ENCODE data around the gene CAMTA1.
"Not testable (repeated sequence)": the region's sequence is repeated elsewhere in the genome, so short reads cannot be mapped to it uniquely, and the experiment has no call there.

CAMTA1 gene

GRCh38 chr1:7690076-7690475, 904.8 kb downstream of the CAMTA1 start:
- peaks cover 31% of the 10 kb centered on the region for H3K9me3 ChIP-seq
- H3K27me3 ChIP-seq: no peaks in the 10 kb centered on the region
- H3K4me3 ChIP-seq: no peak overlapping the region
- no peak overlapping the region for H3K9ac ChIP-seq
- no peak overlapping the region for H3K4me2 ChIP-seq
- peaks cover 25% of the 10 kb centered on the region for H3K4me1 ChIP-seq
- no peak overlapping the region for H3K27ac ChIP-seq
- no peak for TF ChIP-seq Cebpa-rat (IDR thresholded peaks at IDR 0.05)
- H4K20me1 ChIP-seq: no peaks in the 10 kb centered on the region
- H3K36me3 ChIP-seq: no peaks in the 10 kb centered on the region

DNA sequence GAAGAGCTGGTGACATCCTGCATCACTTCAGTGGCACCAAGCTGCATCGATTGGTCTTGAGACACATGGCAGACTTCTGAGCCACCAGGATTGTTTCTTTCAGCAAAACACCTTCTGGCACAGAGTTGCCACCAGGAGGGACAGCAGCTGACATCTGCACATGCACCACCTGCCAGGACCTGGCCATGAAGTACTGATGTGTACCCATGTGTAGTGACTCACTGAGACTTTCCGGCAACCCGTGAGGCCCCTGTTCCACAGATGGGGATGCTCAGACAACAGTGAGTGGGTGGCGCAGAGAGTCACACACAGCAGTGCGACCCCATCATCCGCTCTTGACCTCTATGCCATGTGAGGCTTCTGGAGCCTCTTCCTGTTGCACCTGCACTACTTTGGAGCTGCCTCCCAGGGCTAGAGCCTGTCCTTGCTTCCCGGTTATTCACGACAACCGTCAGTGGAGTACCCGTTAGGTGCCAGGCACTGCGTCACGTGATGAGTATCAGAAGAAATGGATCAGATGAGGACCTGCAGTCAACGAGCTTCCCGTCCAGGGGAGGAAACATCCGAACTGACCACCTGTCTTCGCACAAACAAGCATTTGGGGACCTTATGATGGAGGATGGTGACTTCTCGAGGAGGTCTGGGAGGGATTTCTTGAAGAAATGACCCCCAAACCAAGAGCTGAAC, 905.4 kb downstream of the CAMTA1 start:
- Histone ChIP-seq H3K4me2 (no peak overlapping the region), H3K9me3 (peaks cover 31% of the 10 kb centered on the region), H3K4me1 (peaks cover 25% of the 10 kb centered on the region), H3K27ac (no peak overlapping the region), H3K4me3 (no peak overlapping the region), H3K27me3 (no peaks in the 10 kb centered on the region), H3K36me3 (no peaks in the 10 kb centered on the region), H3K9ac (no peak overlapping the region), H4K20me1 (no peaks in the 10 kb centered on the region)
- TF ChIP-seq Cebpa-rat (IDR thresholded peaks at IDR 0.05): no peak

- H3K4me2 ChIP-seq: no peak overlapping the region
- no peak overlapping the region for H3K9ac ChIP-seq
- H3K9me3 ChIP-seq: peaks cover 31% of the 10 kb centered on the region
- TF ChIP-seq Cebpa-rat (IDR thresholded peaks at IDR 0.05): no peak
- no peak overlapping the region for H3K4me3 ChIP-seq
- H4K20me1 ChIP-seq: no peaks in the 10 kb centered on the region
- peaks cover 15% of the 10 kb centered on the region for H3K4me1 ChIP-seq
- H3K27me3 ChIP-seq: no peaks in the 10 kb centered on the region
- no peaks in the 10 kb centered on the region for H3K36me3 ChIP-seq
- no peak overlapping the region for H3K27ac ChIP-seq
These were observed 906.3 kb downstream of the CAMTA1 start for GRCh38 chr1:7691576-7691975.

- Histone ChIP-seq H3K9me3 (peaks cover 31% of the 10 kb centered on the region), H3K27me3 (no peaks in the 10 kb centered on the region), H3K4me3 (no peak overlapping the region), H3K36me3 (no peaks in the 10 kb centered on the region), H3K27ac (no peak overlapping the region), H3K4me1 (peaks cover 11% of the 10 kb centered on the region), H4K20me1 (no peaks in the 10 kb centered on the region), H3K4me2 (no peak overlapping the region), H3K9ac (no peak overlapping the region)
- TF ChIP-seq Cebpa-rat (IDR thresholded peaks at IDR 0.05): no peak
These were observed 906.8 kb downstream of the CAMTA1 start for GRCh38 chr1:7692005-7692404.

DNA sequence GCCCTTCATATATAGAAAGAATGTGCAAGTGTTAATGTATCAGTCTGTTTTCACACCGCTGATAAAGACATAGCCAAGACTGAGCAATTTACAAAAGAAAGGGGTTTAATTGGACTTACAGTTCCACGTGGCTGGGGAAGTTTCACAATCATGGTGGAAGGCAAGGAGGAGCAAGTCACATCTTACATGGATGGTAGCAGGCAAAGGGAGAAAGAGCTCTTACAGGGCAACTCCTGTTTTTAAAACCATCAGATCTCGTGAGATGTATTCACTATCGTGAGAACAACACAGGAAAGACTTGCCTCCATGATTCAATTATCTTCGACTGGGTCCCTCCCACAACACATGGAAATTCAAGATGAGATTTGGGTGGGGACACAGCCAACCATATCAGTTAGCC, 907.8 kb downstream of the CAMTA1 start:
- not testable (repeated sequence) for H3K4me3 ChIP-seq, H3K9ac ChIP-seq, H3K36me3 ChIP-seq, H3K4me2 ChIP-seq, H4K20me1 ChIP-seq, H3K4me1 ChIP-seq, H3K27me3 ChIP-seq, H3K27ac ChIP-seq
- peaks cover 31% of the 10 kb centered on the region for H3K9me3 ChIP-seq

GRCh38 chr1:7693662-7694061, 908.4 kb downstream of the CAMTA1 start:
- no peaks in the 10 kb centered on the region for H4K20me1 ChIP-seq
- peaks cover 31% of the 10 kb centered on the region for H3K9me3 ChIP-seq
- no peak overlapping the region for H3K27ac ChIP-seq
- H3K4me1 ChIP-seq: peaks cover 7% of the 10 kb centered on the region; the same call in 1 of the 2 replicates
- TF ChIP-seq Cebpa-rat (IDR thresholded peaks at IDR 0.05): no peak
- no peak overlapping the region for H3K9ac ChIP-seq
- no peak overlapping the region for H3K4me3 ChIP-seq
- H3K36me3 ChIP-seq: no peaks in the 10 kb centered on the region
- H3K4me2 ChIP-seq: no peak overlapping the region
- H3K27me3 ChIP-seq: no peaks in the 10 kb centered on the region

- no peak overlapping the region for H3K4me2 ChIP-seq
- H3K4me3 ChIP-seq: no peak overlapping the region
- H3K36me3 ChIP-seq: no peaks in the 10 kb centered on the region
- no peak overlapping the region for H3K27ac ChIP-seq
- peaks cover 31% of the 10 kb centered on the region for H3K9me3 ChIP-seq
- H3K27me3 ChIP-seq: no peaks in the 10 kb centered on the region
- TF ChIP-seq Cebpa-rat (IDR thresholded peaks at IDR 0.05): no peak
- H3K9ac ChIP-seq: no peak overlapping the region
- no peaks in the 10 kb centered on the region for H4K20me1 ChIP-seq
- peaks cover 5% of the 10 kb centered on the region; the same call in 1 of the 2 replicates for H3K4me1 ChIP-seq
These were observed 909.6 kb downstream of the CAMTA1 start for GRCh38 chr1:7694600-7695496.

DNA sequence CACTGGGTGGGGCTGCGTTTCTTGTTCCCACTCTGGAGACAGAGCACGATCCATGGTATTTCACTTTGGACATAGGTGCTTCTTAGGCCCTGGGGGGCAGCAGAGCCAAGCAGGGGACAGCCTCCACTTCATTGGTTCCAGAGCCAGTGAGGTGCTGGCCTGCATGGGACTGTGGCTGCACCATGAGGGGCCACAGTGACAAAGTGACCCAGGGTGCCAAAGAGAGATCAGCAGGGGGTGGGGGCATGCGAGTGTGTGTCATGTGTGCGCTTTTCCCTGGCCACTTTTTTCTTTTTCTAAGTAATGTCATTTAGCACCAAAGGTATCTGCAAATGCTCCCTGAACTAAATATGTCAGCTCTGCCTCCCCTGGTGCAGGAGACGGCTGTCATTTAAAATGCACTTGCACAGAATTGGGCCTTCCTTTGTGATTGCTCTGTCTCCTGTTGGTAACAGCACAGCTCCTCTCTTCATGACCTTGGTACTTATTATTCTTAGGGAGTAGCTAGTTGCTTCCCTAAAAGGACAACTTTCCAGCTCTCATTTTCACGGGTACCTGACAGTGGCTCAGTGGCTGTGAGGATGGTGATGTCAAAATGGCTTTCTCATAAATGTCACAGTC, 910.4 kb downstream of the CAMTA1 start:
- no peak overlapping the region for H3K4me3 ChIP-seq
- no peaks in the 10 kb centered on the region for H3K4me1 ChIP-seq
- H4K20me1 ChIP-seq: no peaks in the 10 kb centered on the region
- H3K9me3 ChIP-seq: peaks cover 31% of the 10 kb centered on the region
- no peak overlapping the region for H3K27ac ChIP-seq
- no peaks in the 10 kb centered on the region for H3K27me3 ChIP-seq
- H3K9ac ChIP-seq: no peak overlapping the region
- no peak overlapping the region for H3K4me2 ChIP-seq
- TF ChIP-seq Cebpa-rat (IDR thresholded peaks at IDR 0.05): no peak
- H3K36me3 ChIP-seq: no peaks in the 10 kb centered on the region

GRCh38 chr1:7698641-7699040, 913.4 kb downstream of the CAMTA1 start:
- H3K4me2 ChIP-seq: no peak overlapping the region
- H3K36me3 ChIP-seq: no peaks in the 10 kb centered on the region
- 0 out of 2 replicates have a peak, but pooled peaks cover 3% of the 10 kb centered on the region for H3K4me1 ChIP-seq
- no peak overlapping the region for H3K27ac ChIP-seq
- H3K4me3 ChIP-seq: no peak overlapping the region
- H4K20me1 ChIP-seq: no peaks in the 10 kb centered on the region
- peaks cover 4% of the 10 kb centered on the region for H3K9me3 ChIP-seq
- no peak overlapping the region for H3K9ac ChIP-seq
- 0 out of 2 replicates have a peak, but pooled peaks cover 4% of the 10 kb centered on the region for H3K27me3 ChIP-seq
- TF ChIP-seq Cebpa-rat (IDR thresholded peaks at IDR 0.05): no peak

DNA sequence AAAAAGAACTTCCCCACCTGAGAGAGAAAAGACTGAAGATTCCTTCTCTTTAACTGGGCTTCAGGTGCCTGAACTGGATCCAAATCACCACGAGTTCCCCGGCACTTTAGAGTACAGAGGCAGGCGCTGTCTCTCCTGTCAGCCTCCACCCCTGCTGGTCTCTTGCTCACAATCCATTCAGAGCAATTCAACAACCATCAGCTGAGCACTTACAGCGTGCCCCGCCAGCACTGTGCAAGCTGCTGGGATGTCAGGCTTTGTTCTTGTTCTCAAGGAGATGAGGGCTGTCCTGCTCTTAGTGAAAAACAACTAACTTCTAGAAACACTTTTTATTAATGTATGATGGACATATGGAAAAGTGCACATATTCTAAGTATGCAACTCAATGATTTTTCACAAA, 917.1 kb downstream of the CAMTA1 start:
- no peak for TF ChIP-seq Cebpa-rat (IDR thresholded peaks at IDR 0.05)
- no peak overlapping the region for H3K4me2 ChIP-seq
- no peak overlapping the region for H3K4me3 ChIP-seq
- H3K9me3 ChIP-seq: no peaks in the 10 kb centered on the region
- no peaks in the 10 kb centered on the region for H3K36me3 ChIP-seq
- peaks cover 16% of the 10 kb centered on the region for H3K4me1 ChIP-seq
- H4K20me1 ChIP-seq: no peaks in the 10 kb centered on the region
- H3K9ac ChIP-seq: no peak overlapping the region
- no peak overlapping the region for H3K27ac ChIP-seq
- 0 out of 2 replicates have a peak, but pooled peaks cover 9% of the 10 kb centered on the region for H3K27me3 ChIP-seq
